Activated naive CD8-positive, alpha-beta T cell treated with anti-CD3 and anti-CD28 coated beads, Interleukin-2, amount 50 U/mL, for 16 hours (primary cell): ENCODE results near the gene PSAT1.

Source experiments
- DNase-seq: peaks from one replicate; pipeline ENCODE4 v3.0.0-alpha.2; 2020; ENCODE audit warnings: low read depth, low spot score

Gene PSAT1

GRCh38 chr9:78292716-78293497, 4.0 kb upstream of the PSAT1 start:
- no peak for DNase-seq

GRCh38 chr9:78294290-78295176, 2.4 kb upstream of the PSAT1 start:
- no peak for DNase-seq

GRCh38 chr9:78295177-78295575, 1.7 kb upstream of the PSAT1 start:
- DNase-seq: no peak

- no peak for DNase-seq
Observed at GRCh38 chr9:78295731-78296130, 1.2 kb upstream of the PSAT1 start.

- no peak for DNase-seq
Observed at GRCh38 chr9:78296201-78296892, 578 bp upstream of the PSAT1 start.

- no peak for DNase-seq
Observed at GRCh38 chr9:78297672-78297961, 692 bp downstream of the PSAT1 start.

GRCh38 chr9:78298046-78298765, 1.3 kb downstream of the PSAT1 start:
- DNase-seq: no peak

- DNase-seq: no peak
Observed at GRCh38 chr9:78300209-78300608, 3.3 kb downstream of the PSAT1 start.

GRCh38 chr9:78301466-78301865, 4.5 kb downstream of the PSAT1 start:
- no peak for DNase-seq

GRCh38 chr9:78303377-78304062, 6.6 kb downstream of the PSAT1 start:
- no peak for DNase-seq

GRCh38 chr9:78304357-78304756, 7.4 kb downstream of the PSAT1 start:
- DNase-seq: no peak

- DNase-seq: no peak
Observed at GRCh38 chr9:78306222-78307076, 9.5 kb downstream of the PSAT1 start.

- no peak for DNase-seq
Observed at GRCh38 chr9:78307360-78307759, 10.4 kb downstream of the PSAT1 start.

- DNase-seq: no peak
Observed at GRCh38 chr9:78309066-78309465, 12.1 kb downstream of the PSAT1 start.

- no peak for DNase-seq
Observed at GRCh38 chr9:78311075-78311474, 14.2 kb downstream of the PSAT1 start.

- DNase-seq: no peak
Observed at GRCh38 chr9:78311886-78312524, 15.1 kb downstream of the PSAT1 start.

- no peak for DNase-seq
Observed at GRCh38 chr9:78314550-78314949, 17.6 kb downstream of the PSAT1 start.

- DNase-seq: no peak
Observed at GRCh38 chr9:78314953-78315870, 18.3 kb downstream of the PSAT1 start.
